GM18907 (cell line): Measurements from ENCODE around the gene PIGN.
"Not testable (repeated sequence)": the region's sequence is repeated elsewhere in the genome, so short reads cannot be mapped to it uniquely, and the experiment has no call there.

Experiments used
- ATAC-seq: cut with Tn5 transposase; IDR thresholded peaks from one replicate; pipeline ENCODE4 v1.9.1; 2021; ENCODE audit warnings: mild to moderate bottlenecking, moderate library complexity; ENCODE audit not compliant: unreplicated experiment

Gene PIGN

DNA sequence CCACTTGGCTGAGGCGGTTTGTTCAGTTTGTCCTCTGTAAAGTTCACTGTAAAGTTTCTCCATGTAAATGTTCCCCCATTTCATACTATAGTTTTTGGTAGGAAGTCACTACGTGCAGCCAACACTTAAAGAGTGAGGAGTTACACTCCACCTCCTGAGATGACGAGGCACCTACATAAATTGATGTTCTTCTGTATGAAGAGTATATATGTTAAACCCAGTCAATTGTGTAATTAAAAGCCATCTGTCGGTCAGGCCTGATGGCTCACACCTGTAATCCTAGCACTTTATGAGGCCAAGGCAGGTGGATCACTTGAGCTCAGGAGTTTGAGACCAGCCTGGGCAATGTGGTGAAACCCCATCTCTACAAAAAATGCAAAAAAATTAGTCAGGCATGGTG lies 7.6 kb downstream of the PIGN start:
- peak; percentile 43 for ATAC-seq

DNA sequence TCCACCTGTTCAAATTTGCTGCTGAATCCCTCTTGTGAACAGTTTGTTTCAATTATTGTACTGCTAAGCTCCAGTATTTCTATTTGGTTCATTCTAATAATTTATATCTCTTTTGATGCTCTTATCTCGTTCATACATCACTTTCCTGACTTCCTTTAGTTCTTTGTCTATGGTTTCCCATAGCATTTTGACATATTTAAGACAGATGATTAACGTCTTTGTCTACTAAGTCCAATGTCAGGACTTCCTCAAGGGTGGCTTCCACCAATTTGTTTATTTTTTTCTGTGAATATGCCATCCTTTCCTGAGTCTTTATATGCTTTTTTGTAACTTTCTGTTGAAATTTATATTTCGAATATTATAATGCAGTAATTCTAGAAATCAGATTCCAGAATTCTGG lies 9.6 kb downstream of the PIGN start:
- no peak for ATAC-seq

DNA sequence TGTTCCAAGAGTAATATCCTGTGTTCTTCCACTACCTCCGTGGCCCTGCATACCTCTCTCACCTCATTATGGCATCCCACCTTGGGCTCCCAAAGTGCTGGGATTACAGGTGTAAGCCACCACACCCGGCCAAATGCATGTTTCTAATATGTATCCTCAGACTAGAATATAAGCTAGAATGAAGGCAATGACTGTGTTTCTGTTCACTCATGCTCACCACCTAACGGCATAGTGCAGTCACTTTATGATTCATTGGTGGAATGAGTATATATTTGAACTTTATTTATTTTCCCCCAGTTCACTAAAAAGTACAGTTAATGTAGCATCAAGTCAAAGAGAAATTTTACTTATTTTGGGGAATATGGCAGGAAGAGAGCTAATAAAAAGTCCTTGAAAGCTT lies 11.3 kb downstream of the PIGN start:
- no peak for ATAC-seq

DNA sequence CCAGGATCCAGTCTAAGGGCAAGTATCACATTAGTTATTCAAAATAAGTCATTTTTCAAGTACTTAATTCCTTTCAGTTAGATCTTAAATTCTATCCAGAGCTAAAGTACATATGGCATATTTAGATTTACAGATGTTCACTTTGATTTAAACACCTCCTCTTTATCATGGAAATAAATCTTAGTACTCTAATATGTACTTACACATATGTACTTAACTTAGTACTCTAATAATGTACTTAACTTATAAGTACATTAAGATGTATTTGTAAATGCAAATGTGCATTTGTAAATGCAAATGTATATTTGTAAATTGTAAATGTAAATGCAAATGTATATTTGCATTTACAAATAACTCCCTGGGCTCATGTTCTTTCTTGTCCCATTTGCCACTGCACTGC lies 14.6 kb downstream of the PIGN start:
- no peak for ATAC-seq

DNA sequence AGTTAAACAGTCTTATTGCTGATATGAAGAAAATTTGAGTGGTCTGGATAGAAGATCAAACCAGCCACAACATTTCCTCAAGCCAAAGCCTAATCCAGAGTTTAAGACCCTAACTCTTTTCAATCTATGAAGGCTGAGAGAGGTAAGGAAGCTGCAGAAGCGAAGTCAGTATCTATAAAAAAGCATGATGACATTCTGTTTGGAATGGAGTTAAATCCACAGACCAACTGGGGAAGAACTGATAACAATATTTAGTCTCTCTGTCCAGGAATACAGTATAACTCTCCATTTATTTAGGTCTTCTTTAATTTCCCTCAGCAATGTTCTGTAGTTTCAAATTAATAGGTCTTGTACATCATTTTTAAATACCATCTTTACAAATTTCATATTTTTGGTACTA lies 16.0 kb downstream of the PIGN start:
- no peak for ATAC-seq

DNA sequence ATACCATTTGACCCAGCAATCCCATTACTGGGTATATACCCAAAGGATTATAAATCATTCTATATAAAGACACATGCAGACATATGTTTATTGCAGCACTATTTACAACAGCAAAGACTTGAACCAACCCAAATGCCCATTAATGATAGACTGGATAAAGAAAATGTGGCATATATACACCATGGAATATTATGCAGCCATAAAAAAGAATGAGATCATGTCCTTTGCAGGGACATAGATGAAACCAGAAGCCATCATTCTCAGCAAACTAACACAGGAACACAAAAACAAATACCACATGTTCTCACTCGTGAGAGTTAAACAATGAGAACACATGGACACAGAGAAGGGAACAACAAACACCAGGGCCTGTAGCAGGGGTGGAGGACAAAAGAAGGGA lies 20.3 kb downstream of the PIGN start:
- not testable (repeated sequence) for ATAC-seq

DNA sequence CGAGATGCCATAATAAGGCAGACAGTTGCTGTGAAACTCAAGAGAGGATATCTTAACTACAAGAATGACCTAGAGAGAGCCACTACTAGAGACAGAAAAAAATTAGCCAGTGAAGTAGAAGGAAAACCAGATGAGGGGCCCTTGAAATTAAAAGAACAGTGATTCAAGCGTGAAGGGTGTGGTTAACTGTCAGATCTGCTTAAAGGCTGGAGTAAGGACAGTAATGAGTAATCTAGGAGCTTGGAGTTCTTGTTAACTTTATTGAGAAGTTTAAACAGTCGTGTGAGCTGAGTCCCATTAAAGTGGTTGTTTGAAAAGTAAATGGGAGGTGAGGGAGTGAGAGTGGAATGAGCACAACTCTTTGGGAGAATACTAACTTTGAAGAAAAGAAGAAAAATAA lies 21.3 kb downstream of the PIGN start:
- no peak for ATAC-seq

DNA sequence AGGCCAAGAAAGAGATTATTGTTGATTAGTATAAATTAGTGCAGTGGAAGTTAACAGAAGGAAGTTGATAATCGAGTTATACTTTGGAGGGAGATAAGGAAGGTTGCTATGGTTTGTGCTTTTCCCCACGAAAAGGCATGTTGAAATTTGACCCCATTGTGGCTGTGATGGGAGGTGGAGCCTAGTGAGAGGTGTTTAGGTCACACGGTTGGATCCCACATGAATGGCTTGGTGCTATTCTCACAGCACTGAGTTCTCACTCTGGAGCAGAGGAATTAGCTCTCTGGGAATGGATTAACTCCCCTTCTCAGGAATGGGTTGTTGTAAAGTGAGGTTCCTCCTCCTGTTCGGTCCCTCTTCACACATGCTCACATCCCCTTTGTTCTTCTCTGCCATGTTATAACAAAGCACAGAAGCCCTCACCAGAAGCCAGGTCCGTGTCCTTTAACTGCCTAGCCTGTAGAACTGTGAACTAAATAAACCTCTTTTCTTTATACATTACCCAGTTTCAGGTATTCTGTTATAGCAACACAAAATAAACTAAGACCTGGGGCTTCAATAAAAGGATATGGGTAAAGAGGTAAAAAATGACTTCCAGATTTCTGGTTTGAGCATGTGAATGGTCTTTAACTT lies 21.9 kb downstream of the PIGN start:
- ATAC-seq: no peak

DNA sequence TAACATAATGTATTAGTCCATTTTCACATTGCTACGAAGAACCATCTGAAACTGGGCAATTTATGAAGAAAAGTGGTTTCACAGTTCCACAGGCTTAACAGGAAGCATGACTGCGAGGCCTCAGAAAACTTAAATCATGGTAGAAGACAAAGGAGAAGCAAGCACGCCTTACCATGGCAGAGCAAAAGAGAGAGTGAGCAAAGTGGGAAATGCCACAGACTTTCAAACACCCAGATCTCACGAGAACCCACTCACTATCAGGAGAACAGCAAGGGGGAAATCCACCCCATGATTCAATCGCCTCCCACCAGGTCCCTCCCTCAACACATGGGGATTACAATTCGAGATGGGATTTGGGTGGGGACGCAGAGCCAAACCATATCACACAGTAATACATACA lies 22.5 kb downstream of the PIGN start:
- ATAC-seq: no peak

DNA sequence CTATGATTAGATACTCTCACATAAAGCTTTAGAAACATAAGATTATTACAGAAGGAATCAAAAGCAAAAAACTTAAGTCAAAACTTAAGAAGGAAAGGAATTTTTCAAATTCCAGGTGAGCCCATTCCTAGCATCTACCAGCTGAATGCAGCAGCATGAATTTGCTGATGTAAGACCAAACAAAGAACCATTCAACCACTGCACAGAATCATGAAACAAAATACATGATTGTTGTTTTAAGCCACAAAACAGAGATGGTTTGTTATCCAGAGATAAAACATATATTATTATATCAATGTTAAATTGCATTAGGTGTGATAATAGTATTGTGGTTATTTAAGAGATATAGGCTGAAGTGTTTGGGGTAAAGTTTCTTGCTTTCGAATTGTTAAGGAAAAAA lies 29.0 kb downstream of the PIGN start:
- no peak for ATAC-seq

DNA sequence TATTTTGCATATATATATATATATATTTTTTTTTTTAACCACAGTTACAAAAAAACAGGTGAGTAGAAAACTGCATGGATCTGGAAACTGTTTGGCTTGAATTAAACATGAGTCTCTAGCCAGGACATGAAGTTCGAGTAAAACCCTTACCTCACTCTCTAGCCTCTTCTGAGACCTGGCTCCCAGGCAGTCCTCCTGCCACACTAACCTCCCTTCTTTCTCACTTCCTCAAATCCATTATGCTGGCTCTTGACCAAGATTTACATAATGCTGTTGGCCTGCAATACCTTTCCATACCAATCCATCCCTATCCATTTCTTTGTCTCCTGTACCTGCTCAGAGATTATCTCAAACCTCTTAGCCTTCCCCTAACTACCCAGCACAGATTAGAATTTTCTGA lies 34.0 kb downstream of the PIGN start:
- peak; percentile 72 for ATAC-seq

DNA sequence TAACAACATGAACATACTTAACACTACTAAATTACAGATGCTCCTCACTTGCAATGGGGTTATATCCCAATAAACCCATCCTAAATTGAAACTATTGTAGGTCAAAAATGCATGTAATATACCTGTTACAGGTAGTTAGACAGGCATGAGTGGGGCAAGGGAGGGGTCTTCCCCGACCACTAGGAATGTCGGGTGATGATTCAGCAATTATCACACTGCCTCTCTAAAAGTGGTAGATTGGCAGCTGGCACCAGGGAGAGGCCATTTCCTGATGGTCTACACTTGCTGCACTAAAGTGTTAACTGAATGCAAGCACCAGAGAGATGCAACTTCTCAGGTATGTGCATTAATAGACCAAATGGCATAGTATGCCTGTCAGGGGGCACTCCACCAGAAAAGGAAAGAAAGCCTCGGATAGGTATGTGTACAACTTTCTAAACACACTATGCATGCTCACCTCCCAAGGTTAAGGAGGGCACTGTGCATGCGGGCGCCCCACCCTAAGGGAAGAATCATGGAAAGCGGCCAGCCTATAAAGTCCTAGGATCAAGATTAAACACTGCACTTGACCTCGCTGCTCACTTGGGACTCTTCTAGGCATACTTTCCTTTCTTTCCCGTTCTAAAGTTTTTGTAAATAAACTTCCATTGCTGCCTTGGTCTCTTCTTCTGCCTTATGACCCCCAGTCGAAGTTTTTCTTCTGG lies 35.6 kb downstream of the PIGN start:
- no peak for ATAC-seq

DNA sequence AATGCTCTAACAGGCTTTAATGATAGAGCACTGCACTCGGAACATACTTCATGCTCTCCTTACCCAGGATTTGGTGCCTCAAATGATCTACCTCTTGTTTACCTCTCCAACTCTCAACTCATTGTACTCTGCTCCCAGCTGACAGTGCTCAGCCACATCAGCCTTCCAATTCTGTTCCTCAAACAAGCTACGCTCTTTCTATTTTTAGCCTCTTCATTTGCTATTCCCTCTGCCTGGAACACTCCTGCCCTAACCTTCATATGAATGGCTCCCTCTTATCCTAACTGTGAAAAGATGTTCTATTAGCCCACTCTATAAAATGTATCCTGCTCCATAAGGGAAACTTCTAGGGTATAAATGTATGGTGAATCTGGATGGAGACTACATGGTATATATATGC lies 42.5 kb downstream of the PIGN start:
- no peak for ATAC-seq

DNA sequence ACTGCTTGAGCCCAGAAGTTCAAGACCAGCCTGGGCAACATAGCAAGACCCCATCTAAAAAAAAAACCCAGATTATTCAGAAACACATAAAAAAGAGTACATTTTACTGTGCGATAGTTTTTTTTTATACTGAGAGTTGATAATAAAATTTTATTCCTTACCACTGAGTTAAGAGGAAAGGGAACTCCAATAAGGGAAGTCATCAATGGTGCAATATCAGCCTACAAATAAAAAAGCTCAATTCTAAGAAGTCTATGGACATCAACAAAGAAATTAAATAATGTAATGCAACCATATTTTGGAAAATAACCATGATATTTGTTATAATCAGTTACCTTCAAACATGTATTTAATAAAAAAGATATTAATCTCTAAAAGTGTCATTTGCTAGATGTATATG lies 46.6 kb downstream of the PIGN start:
- ATAC-seq: no peak

DNA sequence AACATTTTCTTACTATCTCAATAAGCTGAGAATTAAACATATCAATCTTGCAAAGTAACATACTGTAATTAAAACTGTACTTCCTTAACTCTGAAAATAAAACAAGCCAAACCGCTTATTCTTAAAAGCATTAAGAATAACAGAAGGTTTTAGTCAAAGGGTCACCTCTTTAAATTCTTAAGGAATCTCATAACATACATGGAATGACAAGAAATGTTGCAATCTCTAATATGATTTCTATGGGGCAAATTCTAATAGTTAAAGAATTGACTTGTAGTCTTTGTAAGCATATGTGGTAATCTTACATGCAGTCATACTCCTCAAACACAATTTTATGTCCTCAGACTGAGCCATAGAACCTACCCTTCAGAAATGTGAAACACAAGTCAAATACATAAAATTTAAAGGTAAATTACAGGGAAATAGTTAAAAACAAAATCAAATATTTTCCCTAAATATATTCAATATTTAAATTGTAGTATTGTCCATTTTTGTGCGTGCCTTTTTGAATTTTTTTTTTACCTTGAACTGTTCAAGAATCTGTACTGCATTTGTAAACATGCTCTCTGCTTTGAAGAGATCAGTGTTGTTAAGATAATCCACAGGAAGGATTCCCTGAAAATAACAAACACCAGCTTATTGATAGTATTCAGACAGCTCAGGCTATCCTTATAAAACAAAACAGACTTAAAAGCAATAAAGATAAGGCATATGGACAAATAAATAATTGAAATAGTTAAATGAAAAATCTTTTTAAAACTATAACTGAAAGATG lies 48.2 kb downstream of the PIGN start:
- ATAC-seq: no peak

DNA sequence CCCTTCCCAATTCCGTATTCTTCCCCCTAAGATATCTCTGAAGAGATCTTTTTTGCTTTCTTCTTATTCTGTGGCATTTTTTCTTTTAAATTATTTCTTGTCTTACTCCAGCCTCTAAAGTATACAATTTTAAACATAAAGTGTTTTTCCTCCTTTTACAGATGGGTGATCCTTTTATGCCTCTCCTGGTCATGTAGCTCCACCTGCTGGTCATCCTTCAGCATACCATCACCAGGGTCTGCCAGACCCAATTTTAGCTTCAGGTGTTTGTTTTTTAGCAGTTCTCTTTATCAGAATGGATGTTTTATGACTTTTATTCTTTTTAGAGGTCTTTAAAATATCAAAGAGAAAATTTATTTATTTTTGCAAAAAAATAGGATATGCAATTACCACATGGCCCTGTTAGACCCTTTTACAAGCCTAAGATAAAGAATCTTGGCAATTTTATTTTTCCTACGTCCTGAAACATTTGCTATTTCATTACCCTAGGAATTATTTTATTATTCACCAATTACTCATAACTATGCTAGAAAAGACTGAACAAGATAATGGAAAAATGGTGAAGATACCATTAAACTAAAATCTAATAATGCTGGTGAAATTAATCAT lies 55.5 kb downstream of the PIGN start:
- peak; percentile 74 for ATAC-seq

DNA sequence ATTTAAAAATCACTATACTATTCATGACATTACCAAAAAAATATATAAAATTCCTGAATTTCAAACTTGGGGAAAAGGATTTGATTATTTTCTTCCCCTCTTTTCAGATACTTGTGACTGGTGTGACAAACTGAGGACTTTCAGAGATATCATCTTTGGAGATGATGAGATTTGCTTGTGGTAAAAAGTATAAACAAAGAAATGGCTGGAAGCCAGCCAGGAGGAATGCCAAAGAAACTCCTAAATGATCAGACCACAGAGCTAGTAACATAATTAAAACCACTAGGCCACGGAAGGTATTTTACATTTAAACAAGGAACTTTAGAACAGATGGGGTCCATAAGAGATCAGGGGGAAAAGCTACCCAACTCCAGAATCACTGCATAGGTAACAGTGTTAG lies 58.7 kb downstream of the PIGN start:
- no peak for ATAC-seq

DNA sequence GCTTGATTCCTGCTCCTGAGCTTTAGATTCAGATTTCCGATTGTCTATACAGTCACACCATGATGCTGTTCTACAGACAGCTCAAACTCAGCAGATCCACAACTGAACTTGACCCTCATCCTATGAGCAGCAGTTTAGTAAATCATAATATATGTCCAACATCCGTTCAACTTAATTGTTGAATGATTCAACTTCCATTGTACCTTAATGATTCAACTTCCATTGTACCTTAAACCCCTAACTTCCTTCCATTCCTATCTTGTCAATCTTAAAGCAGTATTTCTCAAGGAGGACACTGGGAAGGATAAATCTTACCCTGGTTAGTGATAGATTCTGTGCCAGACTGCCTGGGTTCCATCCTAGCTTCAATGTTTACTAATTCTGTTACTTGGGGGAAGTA lies 60.1 kb downstream of the PIGN start:
- ATAC-seq: no peak

DNA sequence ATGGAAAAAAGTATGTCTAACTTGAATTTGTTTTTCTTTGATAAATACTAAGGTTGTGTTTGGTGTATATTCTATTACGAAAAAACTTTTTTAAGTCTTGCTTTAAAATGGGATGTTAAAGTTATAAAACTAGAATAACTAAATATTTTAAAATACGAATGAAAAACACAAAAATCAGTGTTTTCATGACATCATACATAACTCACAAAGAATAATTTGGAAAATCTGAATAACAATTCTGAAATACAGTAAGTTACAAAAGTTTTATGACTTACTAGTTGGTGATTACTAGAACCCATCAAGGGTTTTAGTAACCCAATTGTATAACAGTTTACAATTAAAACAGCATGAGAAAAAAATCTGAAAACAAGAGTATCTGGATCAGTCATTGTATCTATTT lies 61.2 kb downstream of the PIGN start:
- no peak for ATAC-seq

DNA sequence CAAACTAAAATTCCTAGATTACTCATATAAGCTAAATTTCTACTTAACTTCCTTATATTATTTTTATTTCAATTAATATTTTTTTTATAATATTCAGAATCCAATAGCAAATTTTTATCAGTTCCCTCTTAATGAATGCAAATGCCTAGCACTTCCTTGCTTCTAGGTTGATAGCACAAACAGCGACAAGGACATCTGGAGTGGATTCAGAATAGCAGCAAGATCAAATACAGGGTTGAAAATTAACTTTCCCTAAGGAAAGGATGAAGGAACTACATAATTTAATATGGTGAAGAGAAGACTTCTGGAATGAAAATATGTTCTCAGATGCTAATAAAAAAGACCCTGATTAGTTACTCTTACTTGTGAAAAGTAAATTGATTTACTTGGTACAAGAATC lies 64.5 kb downstream of the PIGN start:
- no peak for ATAC-seq

DNA sequence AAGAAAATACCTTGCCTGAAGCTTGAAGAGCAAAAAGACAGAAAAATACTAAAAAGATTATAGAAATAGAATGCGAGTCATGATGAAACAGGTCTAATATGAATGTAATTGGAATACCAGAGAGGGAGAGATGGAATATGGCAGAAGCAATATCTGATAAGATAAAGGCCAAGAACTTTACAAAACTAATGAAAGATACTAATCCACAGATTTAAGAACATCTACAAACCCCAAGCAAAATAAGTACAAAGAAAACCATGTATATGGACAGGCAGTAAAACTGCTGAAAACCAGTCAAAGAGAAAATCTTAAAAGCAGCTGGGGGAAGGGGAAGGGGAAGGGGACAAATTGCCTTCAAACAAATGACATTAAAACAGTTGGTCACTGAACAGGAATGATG lies 67.0 kb downstream of the PIGN start:
- ATAC-seq: no peak

DNA sequence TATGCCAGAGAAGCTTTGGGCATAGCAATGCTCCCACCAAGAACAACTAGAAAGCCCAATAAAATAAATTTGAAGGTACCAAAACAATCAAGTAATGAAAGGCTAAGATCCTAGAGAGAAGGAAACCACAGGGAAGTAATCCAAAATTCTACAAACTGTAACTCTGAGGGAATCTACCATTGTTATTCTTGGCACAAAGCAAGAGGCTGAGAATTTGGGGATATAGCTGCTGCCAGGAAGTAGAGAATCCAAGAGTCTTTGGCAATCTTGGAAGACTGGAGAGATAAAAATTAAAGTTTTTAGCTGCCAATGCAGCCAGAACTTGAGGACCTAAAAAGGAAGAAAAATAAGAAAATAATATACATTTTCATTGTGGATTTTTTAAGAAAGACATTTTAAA lies 68.5 kb downstream of the PIGN start:
- ATAC-seq: no peak
